D721Med (cell line): ENCODE results near the gene ITPR3.
A peak's percentile ranks its signal among the peaks of the same experiment; 100 is the strongest.

Experiments used
- DNase-seq: peaks from one replicate; pipeline ENCODE4 v3.0.0; 2011; ENCODE audit warnings: low spot score; ENCODE audit not compliant: insufficient read length
- FAIRE-seq: peaks from 2 replicates; lab custom pipeline; 2011; peaks lifted over from hg19 to GRCh38; lab: Jason Lieb, UNC
- TF ChIP-seq, protein P1 (sequence below): IDR thresholded peaks from 2 replicates; pipeline ENCODE4 v1.5.1; 2012; ENCODE audit warnings: mild to moderate bottlenecking, control low read depth; ENCODE audit not compliant: insufficient read depth; ENCODE audit errors: missing control alignments

The ITPR3 gene

DNA sequence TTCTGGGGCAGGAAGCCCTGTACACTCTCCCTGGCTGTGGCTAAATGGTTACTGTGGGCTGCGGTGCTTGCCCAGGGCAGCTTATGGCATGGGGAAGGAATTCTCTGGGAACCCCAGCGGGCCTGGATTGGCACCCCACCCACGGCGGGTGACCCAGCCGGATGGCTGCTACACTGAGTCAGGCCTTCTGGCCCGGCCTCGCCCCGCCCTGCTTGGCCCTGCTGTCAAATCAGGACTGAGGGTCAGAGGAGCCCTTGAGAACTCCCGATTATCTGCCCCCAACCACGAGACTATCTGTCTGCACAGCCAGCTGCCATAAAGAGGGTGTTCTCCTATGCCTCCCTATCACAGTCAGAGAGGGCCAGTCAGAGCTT is 7.3 kb upstream of the ITPR3 start:
- no peak for DNase-seq
- TF ChIP-seq, protein P1, sequence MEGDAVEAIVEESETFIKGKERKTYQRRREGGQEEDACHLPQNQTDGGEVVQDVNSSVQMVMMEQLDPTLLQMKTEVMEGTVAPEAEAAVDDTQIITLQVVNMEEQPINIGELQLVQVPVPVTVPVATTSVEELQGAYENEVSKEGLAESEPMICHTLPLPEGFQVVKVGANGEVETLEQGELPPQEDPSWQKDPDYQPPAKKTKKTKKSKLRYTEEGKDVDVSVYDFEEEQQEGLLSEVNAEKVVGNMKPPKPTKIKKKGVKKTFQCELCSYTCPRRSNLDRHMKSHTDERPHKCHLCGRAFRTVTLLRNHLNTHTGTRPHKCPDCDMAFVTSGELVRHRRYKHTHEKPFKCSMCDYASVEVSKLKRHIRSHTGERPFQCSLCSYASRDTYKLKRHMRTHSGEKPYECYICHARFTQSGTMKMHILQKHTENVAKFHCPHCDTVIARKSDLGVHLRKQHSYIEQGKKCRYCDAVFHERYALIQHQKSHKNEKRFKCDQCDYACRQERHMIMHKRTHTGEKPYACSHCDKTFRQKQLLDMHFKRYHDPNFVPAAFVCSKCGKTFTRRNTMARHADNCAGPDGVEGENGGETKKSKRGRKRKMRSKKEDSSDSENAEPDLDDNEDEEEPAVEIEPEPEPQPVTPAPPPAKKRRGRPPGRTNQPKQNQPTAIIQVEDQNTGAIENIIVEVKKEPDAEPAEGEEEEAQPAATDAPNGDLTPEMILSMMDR = no peak
- FAIRE-seq = no peak

DNA sequence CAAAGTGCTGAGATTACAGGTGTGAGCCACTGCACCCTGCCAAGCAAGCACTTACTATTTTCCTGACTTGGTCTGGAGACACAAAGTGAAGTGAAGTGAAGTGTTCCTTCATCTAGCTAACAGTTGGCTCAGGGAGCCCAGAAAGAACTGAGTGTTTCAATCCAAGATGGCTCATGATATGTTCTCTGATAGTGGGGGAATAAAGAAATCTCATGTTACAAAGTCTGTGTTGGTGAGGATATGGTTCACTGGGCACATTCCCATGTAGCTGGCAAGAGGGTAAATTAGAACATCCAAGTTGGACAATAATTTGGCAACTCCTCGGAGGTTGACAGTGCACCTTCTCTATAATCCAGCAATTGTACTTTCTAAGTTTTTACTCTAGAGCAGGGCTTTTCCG is 5.0 kb upstream of the ITPR3 start:
- FAIRE-seq = no peak
- DNase-seq = no peak
- TF ChIP-seq, protein P1 = no peak

DNA sequence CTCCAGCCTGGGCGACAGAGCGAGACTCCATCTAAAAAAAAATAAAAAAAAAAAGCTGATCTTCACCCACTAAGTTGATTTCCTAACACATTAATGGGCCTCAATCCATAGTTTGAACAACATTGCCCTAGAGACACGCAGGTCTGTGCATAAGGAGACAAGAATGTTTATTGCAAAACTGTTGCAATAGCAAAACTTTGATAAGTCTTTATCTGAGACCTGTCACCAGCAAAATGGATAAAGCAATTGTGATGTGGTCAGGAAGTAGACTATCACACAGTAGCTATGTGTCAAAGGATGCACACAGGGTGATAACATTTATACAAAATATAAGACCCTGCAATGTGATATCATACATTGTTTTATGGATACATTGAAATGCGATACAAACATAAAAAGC is 4.2 kb upstream of the ITPR3 start:
- DNase-seq = no peak
- FAIRE-seq = no peak
- TF ChIP-seq, protein P1 = no peak

DNA sequence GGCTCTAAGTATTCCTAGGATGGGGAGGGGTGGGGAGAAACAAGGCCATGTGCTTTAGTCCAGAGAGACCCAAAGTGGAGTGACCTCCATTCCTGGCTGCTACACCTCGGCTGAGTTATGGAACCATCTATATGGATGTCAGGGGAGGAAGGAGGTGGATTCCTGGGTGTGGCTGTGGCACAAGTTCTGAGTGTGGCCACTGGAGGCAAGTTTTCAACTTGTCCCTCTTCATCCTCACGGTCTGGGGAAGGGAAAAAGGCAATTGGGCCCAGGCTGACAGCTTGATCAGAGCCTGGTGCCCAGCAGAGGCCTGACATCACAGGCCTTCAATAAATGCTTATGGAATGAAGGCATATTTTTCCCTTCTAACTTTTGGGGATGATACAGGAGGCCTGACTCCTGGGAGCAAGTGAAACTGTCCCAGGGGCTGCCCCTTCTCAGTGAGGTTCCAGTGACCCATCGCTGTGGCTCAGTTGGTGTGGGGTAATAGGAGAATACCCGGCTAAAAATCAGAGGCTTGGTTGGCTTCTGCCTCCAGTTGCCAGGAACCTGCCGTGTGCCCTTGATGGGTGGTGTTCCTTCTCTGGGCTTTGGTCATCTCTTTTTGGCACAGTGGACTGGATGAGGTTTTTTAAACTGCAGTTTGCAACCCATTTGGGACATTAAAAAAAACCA is 1.8 kb upstream of the ITPR3 start:
- no peak for DNase-seq
- FAIRE-seq = no peak
- TF ChIP-seq, protein P1 = no peak

DNA sequence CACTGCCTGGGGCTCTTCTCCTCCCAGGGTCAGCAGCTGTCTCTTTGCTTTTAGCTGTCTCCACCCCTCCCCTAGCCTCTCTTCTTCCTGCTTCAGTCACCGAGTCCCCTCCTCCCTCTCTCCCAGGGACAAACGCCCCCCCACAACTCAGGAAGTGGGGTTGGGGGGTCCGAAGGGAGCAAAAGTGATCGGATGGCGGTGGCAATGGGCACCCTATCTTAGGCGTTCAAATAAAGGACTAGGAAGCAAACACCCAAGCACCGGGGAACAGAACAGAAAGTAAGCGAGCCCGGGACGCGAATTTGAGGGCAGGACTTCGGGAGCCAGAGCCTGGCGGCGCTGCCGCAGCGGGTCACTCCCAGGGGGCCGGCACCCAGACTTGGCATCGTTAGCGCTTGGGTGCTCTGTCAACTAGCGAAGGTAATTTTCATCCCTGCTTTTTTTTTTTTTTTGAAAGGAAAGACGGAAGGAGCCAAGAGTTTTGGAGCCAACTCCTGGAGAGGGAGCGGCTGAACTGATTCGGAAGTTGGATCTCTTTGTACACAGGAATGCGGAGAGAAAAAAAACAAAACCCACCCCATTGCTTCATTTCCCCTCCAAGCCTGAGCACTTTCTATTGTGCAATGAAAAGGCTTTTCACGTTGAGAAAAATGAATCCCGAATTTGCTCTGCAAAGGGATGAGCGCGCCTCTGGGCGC is 815 bp upstream of the ITPR3 start:
- TF ChIP-seq, protein P1 = no peak
- no peak for DNase-seq
- FAIRE-seq = no peak

DNA sequence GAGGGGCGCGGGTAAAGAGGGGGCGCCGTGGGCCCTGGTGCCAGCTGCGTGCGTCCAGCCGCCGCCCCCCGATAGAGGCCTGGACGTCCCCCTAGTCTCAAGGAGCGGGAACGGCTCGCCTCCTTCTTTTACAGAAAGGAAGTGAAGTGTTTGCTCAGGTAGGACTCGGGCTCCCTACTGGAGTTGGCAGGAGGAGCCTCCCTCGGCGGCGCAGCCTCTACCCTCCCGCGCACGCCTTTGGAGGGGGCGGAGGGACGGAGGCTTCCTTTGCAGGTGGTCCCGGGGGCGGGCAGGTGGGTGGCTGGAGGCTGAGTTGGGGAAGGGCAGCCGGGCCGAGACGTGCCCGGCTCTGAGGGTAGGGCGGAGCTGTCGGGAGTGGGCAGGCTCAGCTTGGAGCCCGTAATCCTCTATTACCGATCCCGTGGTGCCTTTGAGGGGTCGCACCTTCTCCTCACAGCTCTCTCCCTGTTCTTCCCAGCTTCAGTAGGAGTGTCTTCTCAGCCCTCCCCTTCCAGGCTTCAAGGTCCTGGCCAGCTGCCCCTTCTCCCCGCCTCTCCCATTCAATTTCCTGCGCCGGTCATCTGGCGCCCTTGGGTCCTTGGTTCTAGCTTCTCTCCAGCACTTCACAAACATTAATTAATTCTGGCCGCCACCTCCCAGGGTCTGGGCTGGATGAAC is 728 bp downstream of the ITPR3 start:
- DNase-seq = peak; percentile 65
- TF ChIP-seq, protein P1 = no peak
- FAIRE-seq = no peak
